ENCODE data around the gene NKAIN2. TPM values are rescaled to one million over a fixed set of nuclear protein-coding genes. Genes with fewer than 3 reads are reported as not detected.

Gene NKAIN2
- total and polyA plus RNA-seq, 2 donors (not counting 3 experiments of a cell fraction or from before 2014, with no cell fraction given) = 0.03 TPM; not detected in 1

- DNase-seq (ENCODE audit: low read depth, low spot score) = peak; percentile 21
- POLR2A ChIA-PET = no interaction called here
- Histone ChIP-seq H3K79me2 (ENCODE audit: control insufficient read depth, insufficient read depth, low read length) (no peaks in the 10 kb centered on the region), H3K9ac (replicated peaks; ENCODE audit: extremely low read depth, insufficient read depth, low read length) (no peak overlapping the region), H3K9me3 (replicated peaks; ENCODE audit: control insufficient read depth, insufficient read depth, low read length) (no peaks in the 10 kb centered on the region), H3K9me1 (replicated peaks; ENCODE audit: control insufficient read depth, extremely low read depth, insufficient read depth, low read length) (no peaks in the 10 kb centered on the region), H3K27ac (ENCODE audit: insufficient read depth, low read depth, low read length) (no peak overlapping the region), H2AFZ (ENCODE audit: low read depth, low read length) (peak overlapping the region; percentile 96), H3K4me1 (ENCODE audit: control insufficient read depth, extremely low read depth, insufficient read depth, low read length) (peaks cover 14% of the 10 kb centered on the region), H3K36me3 (ENCODE audit: control insufficient read depth in 2 of 2, extremely low read depth in 1 of 2, insufficient read depth in 2 of 2, low read length in 2 of 2) (no peaks in the 10 kb centered on the region), H3K4me3 (replicated peaks in 1 of 3; ENCODE audit: insufficient read depth in 1 of 3, low read depth in 1 of 3, low read length in 3 of 3) (no peak overlapping the region), H3K4me2 (ENCODE audit: insufficient read depth, low read length) (peak overlapping the region; percentile 63), H3K27me3 (ENCODE audit: control insufficient read depth in 2 of 2, insufficient read depth in 2 of 2, low read length in 2 of 2) (no peaks in the 10 kb centered on the region), H4K20me1 (replicated peaks; ENCODE audit: control insufficient read depth, extremely low read depth, insufficient read depth, low read length) (no peaks in the 10 kb centered on the region)
- CTCF ChIA-PET = interaction anchor here (1.3 kb wide), 1 partner anchor 28 kb away, joined by 3 read pairs; no protein-coding TSS in a partner anchor
- intact Hi-C loops (cut with micrococcal nuclease) (no loop called here), dilution Hi-C loops (cut with MboI; ENCODE audit: extremely low pct_ligation_motif_present, low sequenced_read_pairs) (no loop called here)
- no peak for FAIRE-seq
- BruUV-seq (replicated peaks) = no TSS peak
- TF ChIP-seq FOS (IDR thresholded peaks at IDR 0.05; ENCODE audit: borderline replicate concordance, insufficient read depth, low read length) = no peak
- no peak for TF ChIP-seq MAX (IDR thresholded peaks at IDR 0.05; ENCODE audit: insufficient read depth, insufficient read length)
- no peak for TF ChIP-seq GATA2 (IDR thresholded peaks at IDR 0.05; ENCODE audit: insufficient read depth, insufficient read length, low read depth, low read length)
- TF ChIP-seq MYC (IDR thresholded peaks at IDR 0.05; ENCODE audit: low read depth, low read length) = no peak
- no peak for TF ChIP-seq EZH2 (IDR thresholded peaks at IDR 0.05; ENCODE audit: borderline replicate concordance, low read depth, low read length, severe bottlenecking)
- no peak for TF ChIP-seq CTCF (IDR thresholded peaks at IDR 0.05; ENCODE audit: extremely low read depth in 1 of 2, insufficient read depth in 1 of 2, low read depth in 1 of 2, low read length in 2 of 2)
- TF ChIP-seq JUN (IDR thresholded peaks at IDR 0.05; ENCODE audit: borderline replicate concordance, insufficient read depth, insufficient read length, low read depth) = no peak
- no peak for TF ChIP-seq POLR2AphosphoS5 (IDR thresholded peaks at IDR 0.05; ENCODE audit: insufficient read depth, low read depth, low read length)
These were observed 26.5 kb downstream of the NKAIN2 start for GRCh38 chr6:123830120-123830519.
